Tibial artery (tissue), 4 donors: Measurements from ENCODE around the gene CALD1.

ENCODE experiments used
- DNase-seq, 2 donors: peaks; one replicate each; pipeline ENCODE4 v3.0.0-alpha.2; 2019
- H3K27ac ChIP-seq, 2 donors: fragments of 200-600 bp; sonication (generic) in 1 of 2; 1 replicate in 1 of 2; 2 replicates in 1 of 2; pipeline ENCODE4 v1.5.1; 2018 to 2019; ENCODE audit warnings: mild to moderate bottlenecking in 1 of 2
- H3K27me3 ChIP-seq, 2 donors: fragments of 200-600 bp; sonication (generic) in 1 of 2; one replicate each; pipeline versions ENCODE4 v1.5.1 to v1.6.0; 2016 to 2019
- H3K36me3 ChIP-seq, 3 donors: fragments of 200-600 bp; sonication (generic) in 2 of 3; one replicate each; pipeline ENCODE4 v1.5.1; 2016 to 2019; ENCODE audit warnings: mild to moderate bottlenecking in 2 of 3
- H3K4me1 ChIP-seq, 4 donors: fragments of 200-600 bp; sonication (generic) in 2 of 4; 1 replicate in 3 of 4; 2 replicates in 1 of 4; pipeline ENCODE4 v1.5.1; 2016 to 2019
- H3K4me3 ChIP-seq, 2 donors: fragments of 200-600 bp; sonication (generic) in 1 of 2; 1 replicate in 1 of 2; 2 replicates in 1 of 2; pipeline ENCODE4 v1.5.1; 2018 to 2019; ENCODE audit warnings: mild to moderate bottlenecking in 2 of 2
- H3K9me3 ChIP-seq, 3 donors: fragments of 200-600 bp; sonication (generic) in 1 of 3; one replicate each; pipeline ENCODE4 v1.5.1; 2016 to 2019
- intact Hi-C: fragments of 100-400 bp; cut with DNase I; formaldehyde crosslinking; loops from one replicate; pipeline ENCODE4 v1.15.0; 2023; ENCODE audit warnings: low total_unique reads
- TF ChIP-seq, protein P1 (sequence below), 2 experiments: fragments of 200-600 bp in 1 of 2; fragments of 450-650 bp in 1 of 2; IDR thresholded peaks; one replicate each; pipeline ENCODE4 v1.5.1; 2017 to 2019; ENCODE audit warnings: antibody characterized with exemption in 2 of 2, mild to moderate bottlenecking in 1 of 2, moderate library complexity in 1 of 2

CALD1 gene

DNA sequence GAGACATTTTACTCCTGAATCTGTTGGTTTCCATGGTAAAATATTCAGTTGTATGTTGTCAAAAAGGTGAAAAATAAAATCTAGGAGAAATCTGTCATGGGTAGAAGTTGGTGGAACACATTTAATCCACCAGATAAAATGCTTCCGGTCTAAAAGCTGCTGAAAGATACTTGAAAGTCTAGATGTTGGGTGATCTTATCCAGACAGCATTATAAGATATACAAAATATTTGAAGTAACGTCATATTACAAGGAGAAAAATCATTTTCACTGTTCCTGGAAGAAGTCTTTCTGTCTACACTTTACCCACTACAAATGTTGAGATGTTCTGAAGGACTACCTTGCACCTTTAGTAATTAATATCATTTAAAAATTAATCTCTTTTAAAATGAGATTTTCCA is 40.9 kb downstream of the CALD1 start:
- no peaks in the 10 kb centered on the region for H3K27me3 ChIP-seq
- intact Hi-C loops = no loop called here
- H3K9me3 ChIP-seq = no peaks in the 10 kb centered on the region
- no peak overlapping the region for H3K4me3 ChIP-seq
- H3K36me3 ChIP-seq = peaks cover 0 to 6% (median 0%) of the 10 kb centered on the region in 3 donors
- peaks cover 0 to 94% (median 33%) of the 10 kb centered on the region in 4 donors for H3K4me1 ChIP-seq
- no peak for DNase-seq
- H3K27ac ChIP-seq = peak overlapping the region; percentile 83 to 89
- TF ChIP-seq, protein P1, sequence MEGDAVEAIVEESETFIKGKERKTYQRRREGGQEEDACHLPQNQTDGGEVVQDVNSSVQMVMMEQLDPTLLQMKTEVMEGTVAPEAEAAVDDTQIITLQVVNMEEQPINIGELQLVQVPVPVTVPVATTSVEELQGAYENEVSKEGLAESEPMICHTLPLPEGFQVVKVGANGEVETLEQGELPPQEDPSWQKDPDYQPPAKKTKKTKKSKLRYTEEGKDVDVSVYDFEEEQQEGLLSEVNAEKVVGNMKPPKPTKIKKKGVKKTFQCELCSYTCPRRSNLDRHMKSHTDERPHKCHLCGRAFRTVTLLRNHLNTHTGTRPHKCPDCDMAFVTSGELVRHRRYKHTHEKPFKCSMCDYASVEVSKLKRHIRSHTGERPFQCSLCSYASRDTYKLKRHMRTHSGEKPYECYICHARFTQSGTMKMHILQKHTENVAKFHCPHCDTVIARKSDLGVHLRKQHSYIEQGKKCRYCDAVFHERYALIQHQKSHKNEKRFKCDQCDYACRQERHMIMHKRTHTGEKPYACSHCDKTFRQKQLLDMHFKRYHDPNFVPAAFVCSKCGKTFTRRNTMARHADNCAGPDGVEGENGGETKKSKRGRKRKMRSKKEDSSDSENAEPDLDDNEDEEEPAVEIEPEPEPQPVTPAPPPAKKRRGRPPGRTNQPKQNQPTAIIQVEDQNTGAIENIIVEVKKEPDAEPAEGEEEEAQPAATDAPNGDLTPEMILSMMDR (IDR thresholded peaks at IDR 0.05) = no peak

DNA sequence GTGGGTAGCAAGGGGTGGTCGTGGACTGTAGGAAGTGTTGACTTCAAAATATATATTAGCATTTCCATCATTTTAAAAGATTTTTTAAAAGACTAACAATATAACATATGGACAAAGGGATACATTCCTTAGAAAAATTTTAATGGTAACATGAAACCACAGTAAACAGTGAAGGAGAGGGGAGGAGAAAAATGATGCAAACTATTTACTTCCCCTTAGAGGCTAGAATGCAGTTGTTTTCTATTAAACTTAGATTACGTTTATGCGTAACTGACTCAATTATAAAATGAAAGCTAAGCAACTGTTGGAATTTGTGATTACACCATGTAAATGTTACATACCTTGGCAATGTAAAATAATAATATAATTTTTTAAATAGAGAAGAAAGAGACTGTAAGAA is 41.3 kb downstream of the CALD1 start:
- no peak for DNase-seq
- intact Hi-C loops = no loop called here
- peaks cover 0 to 95% (median 33%) of the 10 kb centered on the region in 4 donors for H3K4me1 ChIP-seq
- H3K36me3 ChIP-seq = peaks cover 0 to 6% (median 0%) of the 10 kb centered on the region in 3 donors
- no peaks in the 10 kb centered on the region for H3K27me3 ChIP-seq
- H3K27ac ChIP-seq = peak overlapping the region; percentile 83 to 89
- TF ChIP-seq, protein P1 (IDR thresholded peaks at IDR 0.05) = no peak
- no peaks in the 10 kb centered on the region for H3K9me3 ChIP-seq
- H3K4me3 ChIP-seq = no peak overlapping the region

DNA sequence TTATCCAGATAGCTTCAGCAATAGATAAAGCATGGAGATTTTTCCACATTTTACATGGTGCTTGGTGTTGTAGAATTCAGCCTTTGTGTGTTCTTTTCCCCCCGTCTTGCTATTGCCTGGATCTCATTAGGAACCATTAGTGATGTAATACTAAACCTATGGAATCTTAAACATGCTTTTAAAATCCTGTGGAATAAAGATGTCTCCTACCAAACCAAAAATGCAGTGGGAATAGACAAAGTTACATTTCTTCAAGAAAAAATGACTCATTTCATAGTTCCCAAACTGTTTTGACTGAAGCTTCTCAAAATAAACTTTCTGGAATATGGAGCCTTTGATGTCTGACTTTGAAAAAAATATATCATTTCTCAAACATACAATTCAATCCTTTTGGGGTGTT is 44.0 kb downstream of the CALD1 start:
- peak overlapping the region; percentile 83 to 89 for H3K27ac ChIP-seq
- intact Hi-C loops = no loop called here
- no peaks in the 10 kb centered on the region for H3K27me3 ChIP-seq
- no peaks in the 10 kb centered on the region for H3K9me3 ChIP-seq
- TF ChIP-seq, protein P1 (IDR thresholded peaks at IDR 0.05) = no peak
- H3K36me3 ChIP-seq = peaks cover 0 to 6% (median 0%) of the 10 kb centered on the region in 3 donors
- H3K4me3 ChIP-seq = no peak overlapping the region
- no peak for DNase-seq
- peaks cover 0 to 96% (median 43%) of the 10 kb centered on the region in 4 donors for H3K4me1 ChIP-seq

DNA sequence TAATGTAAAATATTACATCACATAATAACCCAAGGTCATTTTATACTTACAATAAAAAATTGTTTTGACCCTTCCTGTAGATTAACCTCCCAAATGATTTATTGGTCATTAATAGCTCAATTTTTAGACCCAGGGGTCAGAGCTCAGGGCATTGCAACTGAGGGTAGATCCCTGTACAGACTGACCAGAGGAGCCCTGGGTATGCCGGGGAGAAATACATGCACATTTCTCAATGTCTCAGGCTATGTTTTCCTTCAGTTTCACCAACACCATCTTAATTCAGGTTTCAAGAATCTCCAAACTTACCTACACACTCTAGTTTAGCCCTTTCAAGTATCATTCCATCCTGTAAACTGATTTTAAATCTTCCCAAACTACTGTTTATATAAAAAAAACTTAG is 46.2 kb downstream of the CALD1 start:
- Histone ChIP-seq H3K27me3 (no peaks in the 10 kb centered on the region), H3K9me3 (no peaks in the 10 kb centered on the region), H3K27ac (peak overlapping the region; percentile 83 to 89), H3K4me3 (no peak overlapping the region), H3K36me3 (no peaks in the 10 kb centered on the region), H3K4me1 (peaks cover 0 to 97% (median 57%) of the 10 kb centered on the region in 4 donors)
- intact Hi-C loops = no loop called here
- DNase-seq = no peak
- TF ChIP-seq, protein P1 (IDR thresholded peaks at IDR 0.05) = no peak

DNA sequence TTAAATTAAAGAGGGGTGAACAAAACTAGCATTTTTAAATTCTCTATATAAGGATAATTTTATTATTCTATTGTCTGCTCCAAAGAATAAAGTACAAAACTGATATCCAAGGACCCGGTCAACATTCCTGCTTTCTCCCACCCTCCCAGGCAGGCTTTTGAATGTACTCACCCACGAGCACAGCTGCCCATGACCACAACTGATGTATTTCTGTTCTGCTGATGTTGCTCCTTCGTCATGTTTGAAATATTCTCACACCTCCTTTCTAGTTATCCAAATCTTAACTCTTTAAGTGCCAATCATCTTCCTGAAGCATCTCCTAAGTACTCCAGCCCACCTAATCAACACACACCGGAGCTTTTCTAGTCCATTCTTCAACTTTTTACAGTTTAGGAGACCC is 46.7 kb downstream of the CALD1 start:
- Histone ChIP-seq H3K27me3 (no peaks in the 10 kb centered on the region), H3K4me3 (no peak overlapping the region), H3K36me3 (no peaks in the 10 kb centered on the region), H3K4me1 (peaks cover 0 to 97% (median 57%) of the 10 kb centered on the region in 4 donors), H3K27ac (peak overlapping the region; percentile 83 to 89), H3K9me3 (no peaks in the 10 kb centered on the region)
- intact Hi-C loops = no loop called here
- TF ChIP-seq, protein P1 (IDR thresholded peaks at IDR 0.05) = no peak
- no peak for DNase-seq

DNA sequence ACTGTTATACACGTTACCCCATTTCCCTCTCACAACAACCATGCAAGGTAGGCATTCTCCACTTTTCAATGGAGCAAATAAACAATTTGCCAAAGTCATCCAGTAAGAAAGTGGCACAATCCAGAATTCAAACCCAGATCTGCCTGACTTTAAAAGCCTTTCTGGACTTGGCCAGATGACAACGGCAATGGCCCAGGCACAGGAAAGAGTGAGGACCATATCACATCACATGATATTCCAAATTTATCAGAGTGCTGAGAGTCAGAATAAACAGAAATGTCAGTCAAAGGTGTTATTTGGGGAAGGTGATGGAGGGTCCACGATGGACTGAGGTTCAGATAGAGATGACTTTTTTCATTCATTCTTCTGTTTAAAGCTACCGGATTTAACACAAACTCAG is 48.0 kb downstream of the CALD1 start:
- intact Hi-C loops = no loop called here
- DNase-seq = no peak
- Histone ChIP-seq H3K27me3 (no peaks in the 10 kb centered on the region), H3K27ac (peak overlapping the region; percentile 83 to 89), H3K36me3 (no peaks in the 10 kb centered on the region), H3K4me3 (peak overlapping the region in 1 of 2 donors; percentile 22), H3K9me3 (no peaks in the 10 kb centered on the region), H3K4me1 (peaks cover 0 to 98% (median 59%) of the 10 kb centered on the region in 4 donors)
- TF ChIP-seq, protein P1 (IDR thresholded peaks at IDR 0.05) = no peak
